C1 segment of cervical spinal cord (tissue), 14 donors: ENCODE results near the gene RER1.

Experiments used
- DNase-seq, 14 donors: peaks; one replicate each; lab custom pipeline; 2025; lab: John Stamatoyannopoulos, UW

The RER1 gene, protein sequence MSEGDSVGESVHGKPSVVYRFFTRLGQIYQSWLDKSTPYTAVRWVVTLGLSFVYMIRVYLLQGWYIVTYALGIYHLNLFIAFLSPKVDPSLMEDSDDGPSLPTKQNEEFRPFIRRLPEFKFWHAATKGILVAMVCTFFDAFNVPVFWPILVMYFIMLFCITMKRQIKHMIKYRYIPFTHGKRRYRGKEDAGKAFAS

DNA sequence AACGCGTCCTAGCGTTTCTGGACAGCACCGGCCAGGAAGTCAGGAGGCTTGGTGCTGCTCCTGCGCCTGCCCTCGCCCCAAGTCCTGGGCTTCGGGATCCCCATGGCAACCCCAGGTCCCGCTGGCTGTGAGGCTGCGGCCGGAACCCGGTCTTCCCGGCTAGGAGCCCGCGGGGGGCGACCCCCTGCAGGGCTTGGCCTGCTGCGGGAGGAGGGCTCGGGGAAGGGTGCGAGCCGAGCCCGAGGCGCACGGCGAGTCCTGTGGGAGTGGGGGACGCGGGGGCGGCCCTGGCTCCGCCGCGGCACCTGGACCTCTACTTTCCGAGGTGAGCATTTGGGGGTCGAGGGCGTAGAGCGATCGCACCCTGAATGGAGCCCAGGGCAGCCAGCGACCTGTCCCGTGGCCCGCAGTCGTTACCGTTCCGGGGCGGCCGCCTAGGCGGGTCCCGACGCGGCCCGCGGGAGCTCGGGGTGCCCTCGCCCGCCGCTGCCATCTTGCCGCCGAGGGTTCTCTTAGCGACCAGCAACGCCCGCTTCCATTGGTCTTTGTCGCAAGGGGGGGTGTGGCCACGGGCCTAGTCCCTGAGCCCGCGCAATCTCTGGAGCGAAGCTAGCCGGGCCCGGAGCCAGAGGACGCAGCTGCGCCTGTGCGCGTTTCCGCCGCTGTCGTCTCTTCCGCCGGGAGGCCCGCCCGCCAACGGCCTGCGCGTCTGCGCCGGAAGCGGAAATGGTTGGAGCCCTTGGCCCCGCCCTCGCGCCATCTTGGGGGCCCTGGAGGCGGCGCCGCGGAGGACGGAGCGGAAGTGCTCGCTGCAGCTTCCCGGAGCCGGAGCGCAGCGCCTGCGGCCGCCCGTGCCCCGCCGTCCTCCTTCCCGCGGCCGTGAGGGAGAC is at the start of gene RER1, which contains the start of gene MORN1:
Gene RER1 (plus strand): TSS at position 801 of the 890 bp plus-strand sequence. CDS start 3,950 bp downstream, outside the sequence.
Gene MORN1 (minus strand): TSS at position 514 of the 890 bp plus-strand sequence. CDS start 21 bp downstream, at position 493.
- DNase-seq, result peak; percentile 79 to 99 (median 98)

DNA sequence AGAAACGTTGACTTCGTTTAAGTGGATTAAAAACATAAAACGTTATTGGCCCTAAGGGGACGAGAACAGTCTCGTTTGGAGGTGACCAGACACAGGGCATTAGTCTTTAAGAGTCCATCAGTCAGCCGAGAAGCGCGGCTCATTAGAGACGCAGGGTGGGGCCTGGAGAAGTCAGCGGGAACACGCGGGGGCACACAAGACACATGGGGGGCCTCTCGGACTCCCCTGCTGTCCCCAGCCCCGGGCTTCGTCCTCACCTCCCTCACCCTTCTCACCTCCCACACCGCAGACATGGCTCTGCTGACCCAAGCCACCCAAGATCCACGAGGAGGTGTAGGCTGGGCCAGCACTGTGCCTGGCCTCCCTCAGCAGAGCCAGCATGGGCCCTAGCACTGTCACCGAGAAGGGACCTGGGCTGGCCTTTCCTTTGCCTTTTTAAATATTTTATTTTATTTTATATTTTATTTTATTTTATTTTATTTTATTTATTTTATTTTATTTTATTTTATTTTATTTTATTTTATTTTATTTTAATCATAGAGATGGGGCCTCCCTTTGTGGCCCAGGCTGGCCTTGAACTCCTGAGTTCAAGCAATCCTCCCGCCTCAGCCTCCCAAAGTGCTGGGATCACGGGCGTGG is 49.1 kb upstream of the RER1 start:
- DNase-seq, result no peak

DNA sequence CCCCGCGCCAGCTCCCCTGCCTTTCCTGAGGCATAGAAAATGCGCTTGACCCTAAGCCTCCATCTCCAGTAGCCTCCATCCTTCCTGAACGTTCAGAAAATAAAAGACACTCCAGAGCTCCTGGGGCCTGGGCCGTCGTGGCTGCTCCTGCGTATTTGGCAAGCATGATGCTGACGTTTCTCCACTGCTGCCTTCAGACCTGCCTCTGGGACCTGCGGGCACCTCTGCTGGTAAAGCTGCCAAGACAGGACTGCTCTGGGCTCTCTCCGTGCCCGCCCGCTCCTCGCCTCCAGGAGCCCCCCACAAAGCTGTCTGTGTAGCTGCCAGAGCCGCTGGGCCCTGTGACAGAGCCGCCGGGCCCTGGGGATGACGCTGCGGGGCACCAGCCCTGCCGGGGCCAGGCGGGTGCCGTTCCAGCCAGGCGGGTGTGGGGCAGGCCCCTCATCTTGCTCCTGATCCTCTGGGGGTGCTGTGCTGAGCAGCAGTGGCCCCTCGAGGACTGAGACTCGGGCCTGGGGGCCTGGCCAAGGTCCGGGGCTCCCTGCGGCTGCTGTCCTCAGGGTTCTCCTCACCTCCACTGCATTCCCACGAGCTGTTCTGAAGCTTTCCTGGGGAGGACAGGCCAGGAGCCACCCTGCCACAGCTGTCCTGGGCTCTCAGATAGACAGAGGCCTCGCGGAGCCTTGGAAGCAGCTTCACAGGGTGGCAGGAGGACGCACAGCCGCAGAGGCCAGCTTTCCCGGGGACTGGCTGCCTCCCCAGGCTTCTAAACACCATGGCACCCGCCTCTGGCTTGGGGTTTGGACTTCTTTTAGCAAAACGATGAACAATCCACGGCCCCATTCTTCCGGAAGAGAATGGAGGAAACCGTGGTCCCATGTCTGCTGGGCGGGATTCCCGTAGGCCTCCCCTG is 48.4 kb upstream of the RER1 start:
- DNase-seq, result peak in 5 of 14 donors; percentile 12 to 45 (median 19)

DNA sequence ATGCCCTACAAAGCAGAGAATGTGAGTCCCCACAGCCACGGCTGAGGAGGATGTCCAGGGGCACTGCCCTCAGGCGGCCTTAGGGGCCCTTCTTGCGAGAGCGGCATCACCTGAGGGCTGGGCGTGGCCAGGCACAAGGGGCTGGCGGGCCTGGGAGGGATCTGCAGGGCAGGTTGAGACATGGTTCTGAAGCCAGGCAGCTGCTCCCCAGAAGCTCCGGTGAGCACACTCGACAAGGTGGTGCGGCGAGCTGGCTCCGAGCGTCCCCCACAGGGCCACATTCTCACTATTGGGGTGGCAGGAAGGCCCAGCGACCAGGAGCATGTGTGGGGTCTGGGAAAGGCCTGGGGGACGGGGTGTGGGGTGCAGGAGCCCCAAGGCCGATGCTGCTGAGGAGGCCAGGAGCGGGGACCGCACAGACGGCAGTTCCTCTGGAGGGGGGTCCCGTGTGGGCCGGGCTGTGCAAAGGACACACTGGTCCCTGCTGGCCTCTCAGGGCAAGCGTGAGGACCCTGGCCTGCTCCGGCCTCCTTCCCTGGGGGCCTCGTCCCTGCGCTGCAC is 47.4 kb upstream of the RER1 start:
- DNase-seq, result no peak

DNA sequence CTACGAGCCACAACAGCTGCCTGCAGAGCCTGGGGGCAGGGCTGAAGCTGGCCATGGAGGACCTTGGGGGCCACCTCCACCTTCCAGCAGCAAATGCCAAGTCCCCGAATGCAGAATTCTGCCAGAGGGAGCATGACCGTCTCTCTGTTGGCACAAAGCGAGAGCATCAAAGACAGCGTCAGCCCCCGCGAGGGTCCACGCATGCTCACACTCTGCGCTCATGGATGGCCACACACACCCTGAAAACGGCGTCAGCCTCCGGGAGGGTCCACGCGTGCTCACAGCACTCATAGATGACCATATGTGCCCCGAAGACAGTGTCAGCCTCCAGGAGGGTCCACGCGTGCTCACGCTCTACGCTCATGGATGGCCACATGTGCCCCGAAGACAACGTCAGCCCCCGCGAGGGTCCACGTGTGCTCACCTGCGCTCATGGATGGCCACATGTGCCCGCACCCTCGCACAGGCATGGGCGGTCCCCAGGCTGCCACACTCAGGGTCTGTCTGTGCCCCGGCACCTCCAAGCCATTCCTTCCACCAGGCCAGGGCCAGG is 46.8 kb upstream of the RER1 start:
- no peak for DNase-seq

DNA sequence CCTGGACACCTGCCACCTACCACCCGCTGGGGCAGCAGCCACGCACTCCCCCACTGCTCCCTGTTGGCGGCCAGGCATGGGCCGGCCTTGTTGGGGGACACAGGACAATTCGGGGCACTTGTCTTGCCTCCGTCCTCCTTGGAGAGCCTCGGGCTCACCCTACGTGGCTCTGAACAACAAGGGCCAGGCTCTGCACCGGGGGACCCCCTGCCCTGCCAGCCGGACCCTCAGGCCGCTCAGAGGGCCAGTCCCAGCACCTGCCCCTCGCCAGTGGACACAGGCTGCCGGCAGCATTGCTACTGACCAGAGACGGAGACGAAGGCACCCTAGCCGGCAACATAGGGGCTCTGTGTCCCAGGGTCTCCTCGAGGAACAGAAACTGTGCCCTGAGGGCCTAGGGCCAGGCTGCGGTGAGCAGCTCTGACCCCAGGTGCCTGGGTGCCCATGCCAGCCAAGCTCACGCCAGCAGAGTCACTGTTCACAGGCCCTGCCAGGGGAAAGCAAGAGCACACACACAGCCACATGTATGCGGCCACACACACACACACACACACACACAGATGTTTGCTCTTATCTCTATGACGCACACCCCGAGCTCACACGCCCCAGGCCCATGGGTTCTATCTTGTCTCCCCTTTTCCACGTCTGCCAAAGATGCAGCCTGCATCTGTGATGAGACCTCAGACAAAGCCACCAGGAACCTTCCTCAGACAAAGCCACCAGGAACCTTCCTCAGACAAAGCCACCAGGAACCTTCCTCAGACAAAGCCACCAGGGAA is 46.2 kb upstream of the RER1 start:
- DNase-seq, result no peak

DNA sequence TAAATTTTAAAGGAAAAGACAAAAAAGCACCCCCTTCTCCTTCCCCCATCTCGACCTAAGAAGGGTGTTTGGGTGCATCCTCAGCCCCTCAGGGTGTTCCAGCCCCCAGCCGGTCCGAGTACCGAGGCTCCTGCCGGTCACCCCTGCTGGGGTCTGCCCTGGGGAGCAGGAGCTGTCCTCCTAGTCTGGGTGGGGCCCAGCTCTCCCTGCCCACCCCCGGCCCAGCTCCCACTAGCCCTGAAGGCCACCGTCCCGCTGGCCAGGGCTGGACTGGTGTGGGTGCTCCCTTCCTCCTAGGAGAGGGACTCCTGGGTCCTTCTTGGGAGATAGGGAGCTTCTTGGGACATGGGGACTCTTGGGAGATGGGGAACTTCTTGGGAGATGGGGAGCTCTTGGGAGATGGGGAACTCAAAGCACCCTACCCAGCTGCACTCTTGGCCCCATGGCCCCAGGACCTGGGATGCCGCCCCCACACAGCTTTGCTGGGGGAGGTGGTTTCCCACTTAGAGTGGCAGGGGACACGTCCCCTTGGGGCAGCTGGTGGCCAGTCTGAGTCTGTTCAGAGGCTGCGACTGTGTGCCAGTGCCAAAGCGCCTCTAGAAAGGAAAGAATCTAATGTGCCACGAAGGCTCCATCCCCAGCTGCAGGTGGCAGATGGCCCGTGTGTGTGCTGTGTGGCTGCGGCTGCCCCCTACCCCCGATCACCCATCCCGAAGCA is 44.8 kb upstream of the RER1 start:
- no peak for DNase-seq

DNA sequence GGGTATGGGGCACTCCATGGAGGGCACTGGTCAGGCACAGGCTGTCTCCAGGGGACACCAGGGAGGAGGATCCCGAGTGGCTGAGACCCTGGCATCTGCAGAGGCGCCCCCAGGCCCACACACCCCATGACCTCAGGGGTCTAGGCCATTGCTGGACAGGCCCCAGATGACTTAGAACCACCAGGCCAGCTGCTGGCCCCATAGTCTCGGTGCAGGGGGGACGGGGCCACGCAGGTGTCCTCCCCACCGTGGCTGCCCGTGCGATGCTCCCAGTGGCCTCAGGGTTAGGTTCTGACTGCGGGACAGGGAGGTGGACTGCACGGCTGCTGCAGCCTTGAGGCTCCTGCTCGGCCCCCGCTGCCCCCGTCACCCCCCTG is 44.2 kb upstream of the RER1 start:
- DNase-seq, result no peak

DNA sequence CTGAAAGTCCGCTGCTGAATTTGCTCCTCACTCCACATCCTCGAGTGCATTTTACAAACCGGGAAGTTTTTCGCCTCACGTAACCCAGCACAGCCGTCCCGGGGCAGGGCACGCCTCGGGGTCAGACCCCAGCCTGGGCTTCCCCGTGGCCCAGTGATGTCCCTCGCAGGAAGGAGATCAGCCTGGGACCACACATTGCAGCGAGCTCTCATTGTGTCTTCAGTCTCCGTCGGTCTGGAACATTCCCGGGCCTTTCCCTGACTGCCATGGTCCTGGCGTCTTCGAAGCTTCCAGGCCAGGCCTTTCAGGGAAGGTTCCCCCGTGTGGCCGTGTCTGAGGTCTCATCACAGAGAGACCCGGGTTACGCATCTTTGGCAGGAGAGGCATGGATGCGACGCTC is 43.7 kb upstream of the RER1 start:
- no peak for DNase-seq

DNA sequence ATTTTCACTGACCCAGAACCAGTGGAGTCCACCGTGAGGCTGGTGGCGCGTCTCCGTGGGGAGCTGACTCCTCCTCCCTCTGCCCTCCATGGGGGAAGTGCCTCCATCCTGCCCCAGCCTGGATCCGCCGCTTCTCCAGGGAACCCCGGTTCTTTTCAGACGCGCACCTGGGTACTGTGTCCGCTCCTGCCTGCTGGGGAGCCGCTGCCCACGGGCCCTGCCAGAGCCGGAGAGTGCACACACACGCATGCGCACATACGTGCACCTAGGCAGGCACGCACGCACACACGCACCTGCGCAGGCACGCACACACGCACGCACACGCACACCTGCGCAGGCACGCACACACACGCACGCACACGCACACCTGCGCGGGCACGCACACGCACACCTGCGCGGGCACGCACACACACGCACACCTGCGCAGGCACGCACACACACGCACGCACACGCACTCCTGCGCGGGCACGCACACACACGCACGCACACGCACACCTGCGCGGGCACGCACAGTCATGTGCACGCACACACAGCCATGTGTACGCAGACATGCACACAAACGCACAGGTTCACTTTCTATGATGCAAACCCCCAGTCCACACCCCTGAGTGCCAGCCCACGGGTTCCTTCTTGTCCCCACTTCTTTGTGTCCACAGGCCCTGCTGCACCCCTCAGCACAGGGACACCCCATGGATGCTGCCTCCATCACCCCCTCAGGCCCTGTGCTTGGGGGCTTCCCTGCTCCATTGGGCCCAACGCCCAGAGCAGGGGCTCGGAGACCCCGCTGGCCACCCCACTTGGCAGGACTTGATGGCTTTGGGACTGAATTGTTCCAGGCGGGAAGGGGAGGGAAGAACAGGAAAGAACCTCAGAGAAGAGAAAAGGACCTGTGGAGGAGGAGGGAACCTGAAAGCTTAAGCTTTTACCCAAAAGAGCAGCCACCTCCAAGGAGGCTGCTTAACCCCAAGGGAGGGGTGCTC is 43.0 kb upstream of the RER1 start:
- no peak for DNase-seq

DNA sequence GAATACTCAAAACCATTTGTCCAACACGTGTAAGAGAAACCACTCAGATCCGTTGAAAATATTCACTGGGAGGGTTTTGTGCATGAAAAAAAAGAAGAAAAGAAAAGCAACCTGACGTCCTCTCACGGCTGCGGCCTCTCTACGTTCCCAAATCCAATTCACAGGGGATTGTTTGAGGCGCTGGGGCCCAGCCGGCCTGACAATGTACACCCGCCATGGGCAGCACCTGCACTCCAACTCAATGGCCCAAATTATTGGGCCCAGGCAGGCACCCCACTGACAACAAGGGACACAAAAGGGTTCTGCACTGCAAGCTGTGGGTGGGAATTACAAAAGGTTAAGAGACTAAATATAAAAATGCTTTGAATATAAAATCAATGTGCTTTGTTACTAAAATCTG is 41.8 kb upstream of the RER1 start:
- DNase-seq, result no peak

DNA sequence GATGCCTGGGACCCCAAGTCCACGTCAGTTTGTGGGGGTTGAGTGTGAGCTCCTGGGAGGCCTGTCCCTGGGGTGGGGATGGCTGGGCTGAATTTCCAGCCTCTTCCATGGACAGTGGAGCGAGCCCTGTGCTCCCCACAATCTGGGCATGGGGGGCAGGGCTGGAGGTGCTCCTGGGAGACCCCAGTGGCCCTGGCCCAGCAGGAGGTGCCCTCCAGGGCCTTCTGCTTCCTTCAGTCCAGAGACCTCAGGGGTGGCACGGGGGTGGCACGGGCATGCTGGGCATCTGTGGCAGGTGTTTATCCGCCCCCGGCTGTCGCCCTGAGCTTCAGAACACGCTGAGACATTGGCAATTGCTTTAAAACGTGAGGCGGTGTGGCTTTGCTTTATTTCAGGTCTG is 41.1 kb upstream of the RER1 start:
- no peak for DNase-seq

DNA sequence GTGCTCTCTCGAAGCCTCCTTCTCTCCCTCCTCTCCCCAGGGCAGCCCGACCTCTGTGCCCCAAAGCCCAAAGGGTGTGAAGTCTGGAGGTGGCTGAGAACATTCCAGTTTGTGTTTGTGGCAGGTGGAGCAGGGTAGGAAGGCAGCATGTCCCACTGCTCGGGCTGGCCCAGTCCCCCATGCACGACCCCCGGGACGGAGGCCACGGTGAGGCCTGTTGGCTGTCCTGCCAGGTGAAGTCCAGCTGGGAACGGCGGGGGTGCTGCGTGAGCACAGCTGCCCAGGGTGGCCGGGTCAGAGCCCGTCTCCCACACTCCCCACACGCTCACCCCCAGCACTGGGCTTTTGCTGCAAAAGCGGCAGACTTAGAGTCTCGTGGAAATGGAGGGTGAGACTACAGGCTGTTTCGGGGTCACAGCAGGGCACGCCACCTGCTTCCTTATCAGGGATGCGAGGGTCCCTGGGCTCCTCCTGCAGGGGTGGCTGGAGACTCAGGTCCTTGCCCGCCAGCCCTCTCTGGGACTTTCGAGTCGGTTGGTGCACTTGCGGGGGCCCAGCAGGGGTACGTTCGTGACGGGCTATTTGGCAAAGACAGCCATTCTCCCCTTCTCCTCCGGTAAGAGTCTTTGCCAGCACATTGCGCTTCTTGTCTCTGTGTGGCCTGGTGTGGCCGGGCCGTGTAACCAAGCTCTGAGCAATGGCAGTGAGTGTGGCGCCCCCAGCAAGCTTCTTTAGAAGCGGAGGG is 40.6 kb upstream of the RER1 start:
- DNase-seq, result no peak

DNA sequence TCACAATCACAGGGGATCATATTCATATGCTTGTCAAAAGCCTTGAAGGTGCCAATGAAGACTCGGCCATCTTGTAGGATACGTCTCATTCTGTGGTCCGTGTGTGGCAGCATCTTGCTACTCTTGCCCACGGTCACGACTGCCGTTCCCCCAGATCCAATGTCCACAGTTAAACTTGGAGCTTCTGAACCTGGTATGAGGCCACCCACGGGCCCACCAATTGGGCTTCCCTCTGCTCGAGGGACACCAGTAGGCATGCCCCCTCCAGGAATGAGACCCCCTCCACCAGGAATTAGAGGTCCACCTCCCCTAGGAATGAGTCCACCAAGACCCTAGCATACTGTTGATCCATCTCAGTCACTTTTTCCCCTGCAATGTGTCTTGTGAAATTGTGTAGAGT is 39.9 kb upstream of the RER1 start:
- no peak for DNase-seq

DNA sequence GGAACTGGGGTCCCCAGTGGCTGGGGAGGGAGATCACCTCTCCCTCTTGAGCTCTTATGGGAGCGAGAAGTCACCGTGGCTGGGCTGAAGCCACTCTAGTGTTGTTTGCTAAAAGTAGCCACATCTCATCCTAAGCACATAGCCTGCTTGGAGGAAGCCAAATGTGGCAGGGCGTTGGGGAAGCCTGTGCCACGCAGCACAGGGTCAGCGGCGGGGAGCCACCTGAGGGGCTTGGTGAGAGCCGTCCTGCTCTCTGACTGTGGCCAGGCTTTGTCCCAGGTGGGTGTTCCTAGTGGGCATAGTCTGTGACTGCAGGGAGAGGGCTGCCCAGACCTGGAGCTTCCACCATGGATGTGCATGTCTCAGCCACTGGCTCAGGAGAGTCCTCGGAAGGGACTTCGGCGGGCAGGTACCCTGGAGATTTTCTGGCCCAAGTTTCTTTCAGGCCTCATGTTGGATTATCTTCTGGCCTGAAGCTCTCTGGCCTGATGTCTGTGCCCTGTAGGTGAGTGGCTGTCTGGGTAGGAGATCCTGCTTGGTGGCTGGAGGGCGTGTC is 39.2 kb upstream of the RER1 start:
- DNase-seq, result no peak

DNA sequence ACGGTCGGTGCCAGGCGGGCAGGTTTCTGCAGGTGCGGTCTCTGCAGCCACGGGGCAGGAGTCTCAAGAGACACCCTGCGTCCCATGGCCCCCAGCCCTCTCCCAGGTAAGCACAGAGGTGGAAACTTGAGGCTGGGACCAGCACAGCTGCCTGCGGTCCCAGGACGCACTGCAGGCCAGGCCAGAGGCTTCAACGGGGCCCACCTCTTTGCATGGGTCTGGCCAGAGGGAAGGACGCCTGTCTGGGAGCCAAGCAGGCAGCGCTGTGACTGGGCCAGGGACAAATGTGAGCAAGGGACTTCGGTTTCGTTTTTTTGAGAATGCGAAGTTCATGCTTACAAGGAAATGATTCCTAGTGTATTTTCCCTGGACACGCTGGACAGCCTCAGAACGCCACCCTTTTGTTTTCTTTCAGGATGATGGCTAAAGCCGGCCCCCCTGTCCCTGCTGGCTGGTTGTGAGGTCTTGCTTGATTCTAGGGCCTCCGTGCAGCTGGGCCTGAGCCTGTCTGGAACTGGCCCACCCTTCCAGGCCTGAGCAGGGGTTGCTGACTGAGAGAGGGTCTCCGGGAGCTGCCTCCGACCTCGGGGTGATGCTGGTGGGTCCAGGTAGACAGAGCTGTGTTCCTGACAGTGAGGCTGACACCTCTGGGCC is 38.6 kb upstream of the RER1 start:
- no peak for DNase-seq
